HG03060 (cell line): ENCODE results near the gene GDF10.

ENCODE experiments used
- ATAC-seq: cut with Tn5 transposase; IDR thresholded peaks from one replicate; pipeline ENCODE4 v1.9.1; 2021; ENCODE audit warnings: low read depth, moderate number of reproducible peaks; ENCODE audit not compliant: unreplicated experiment

The GDF10 gene

DNA sequence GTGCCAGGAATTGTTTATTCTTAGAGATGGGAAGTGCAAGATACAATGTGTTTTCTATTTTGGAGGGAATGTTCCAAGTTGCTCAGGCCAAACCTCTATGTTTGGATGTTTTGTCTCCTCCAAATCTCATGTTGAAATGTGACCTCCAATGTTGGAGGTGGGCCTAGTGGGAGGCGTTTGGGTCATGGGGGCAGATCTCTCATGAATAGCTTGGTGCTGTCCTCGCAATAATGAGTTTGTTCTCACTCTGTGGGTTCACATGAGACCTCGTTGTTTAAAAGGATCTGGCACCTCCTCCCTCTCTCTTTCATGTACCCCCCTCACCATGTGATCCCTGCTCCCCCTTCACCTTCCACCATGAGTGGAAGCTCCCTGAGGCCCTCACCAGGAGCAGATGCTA lies 8.3 kb upstream of the GDF10 start:
- ATAC-seq = no peak

DNA sequence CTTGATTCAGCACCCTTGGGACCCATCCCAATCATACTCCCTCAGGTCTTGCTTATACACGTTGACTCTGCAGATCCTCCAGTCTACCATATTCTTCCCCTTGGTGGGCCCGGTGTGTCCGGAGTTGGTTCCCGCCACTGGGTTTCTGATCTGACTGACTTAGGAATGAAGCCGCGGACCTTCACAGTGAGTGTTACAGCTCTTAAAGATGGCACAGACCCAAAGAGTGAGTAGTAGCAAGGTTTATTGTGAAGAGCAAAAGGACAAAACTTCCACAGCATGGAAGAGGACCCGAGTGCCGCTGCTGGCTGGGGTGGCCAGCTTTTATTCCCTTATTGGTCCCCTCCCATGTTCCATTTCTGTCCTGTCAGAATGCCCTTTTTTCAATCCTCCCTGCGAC lies 5.9 kb upstream of the GDF10 start:
- ATAC-seq = no peak

DNA sequence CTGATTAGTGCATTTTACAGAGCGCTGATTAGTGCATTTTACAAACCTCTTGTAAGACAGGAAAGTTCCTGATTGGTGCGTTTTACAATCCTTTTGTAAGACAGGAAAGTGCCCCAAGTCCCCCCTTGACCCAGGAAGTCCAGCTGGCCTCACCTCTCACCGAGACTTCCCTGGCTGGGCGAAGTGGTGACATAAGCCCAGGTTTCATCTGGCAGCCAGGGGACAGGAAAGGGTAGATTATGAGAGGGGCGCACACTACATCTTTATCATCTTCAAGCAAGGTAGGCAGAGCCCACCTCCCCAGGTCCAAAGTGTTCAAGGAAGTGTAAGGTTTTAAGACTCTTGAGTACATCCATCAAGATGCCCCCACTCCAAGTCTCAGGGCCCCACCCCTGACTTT lies 5.5 kb upstream of the GDF10 start:
- ATAC-seq = no peak

GRCh38 chr10:47295411-47295810 lies 4.6 kb upstream of the GDF10 start:
- no peak for ATAC-seq

GRCh38 chr10:47296156-47296894 lies 3.7 kb upstream of the GDF10 start:
- no peak for ATAC-seq

- ATAC-seq = no peak
These were observed 3.1 kb upstream of the GDF10 start for GRCh38 chr10:47296941-47297340.

DNA sequence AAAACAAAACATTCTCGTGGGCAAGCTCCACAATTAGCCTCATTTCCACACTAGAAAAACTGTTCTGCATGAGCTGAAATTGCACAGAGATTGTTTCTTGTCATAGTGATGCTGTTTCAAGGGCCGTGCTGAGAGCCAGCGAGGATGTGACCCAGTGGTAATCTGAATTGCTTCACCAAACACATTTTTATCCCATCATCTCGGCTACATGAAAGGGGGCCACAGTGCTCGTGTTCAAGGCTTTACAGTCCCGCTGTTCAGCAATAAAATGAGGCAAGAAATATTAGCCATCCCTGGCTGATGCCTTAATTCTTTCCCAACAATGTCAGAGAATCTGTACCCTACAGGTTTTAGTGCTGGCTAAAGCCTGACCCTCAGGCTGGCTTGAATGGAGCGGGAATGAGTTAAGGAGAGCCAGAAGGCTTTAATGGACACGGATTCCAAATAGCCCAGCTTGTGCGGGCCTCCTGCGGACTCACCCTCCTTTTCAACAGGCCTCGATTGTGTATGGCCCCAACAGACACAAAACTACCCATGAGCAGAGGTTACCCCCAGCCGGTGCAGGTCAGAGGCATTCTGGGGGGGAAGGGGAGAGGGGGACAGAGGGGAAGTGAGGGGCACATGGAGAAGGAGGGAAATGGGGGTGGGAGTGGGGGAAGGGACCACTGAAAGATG lies 2.0 kb upstream of the GDF10 start:
- no peak for ATAC-seq

- ATAC-seq = no peak
These were observed 1.3 kb upstream of the GDF10 start for GRCh38 chr10:47298715-47299114.

- ATAC-seq = no peak
These were observed 483 bp downstream of the GDF10 start for GRCh38 chr10:47300429-47300931.

GRCh38 chr10:47301833-47302232 lies 1.8 kb downstream of the GDF10 start:
- no peak for ATAC-seq

GRCh38 chr10:47303105-47303504 lies 3.1 kb downstream of the GDF10 start:
- no peak for ATAC-seq

DNA sequence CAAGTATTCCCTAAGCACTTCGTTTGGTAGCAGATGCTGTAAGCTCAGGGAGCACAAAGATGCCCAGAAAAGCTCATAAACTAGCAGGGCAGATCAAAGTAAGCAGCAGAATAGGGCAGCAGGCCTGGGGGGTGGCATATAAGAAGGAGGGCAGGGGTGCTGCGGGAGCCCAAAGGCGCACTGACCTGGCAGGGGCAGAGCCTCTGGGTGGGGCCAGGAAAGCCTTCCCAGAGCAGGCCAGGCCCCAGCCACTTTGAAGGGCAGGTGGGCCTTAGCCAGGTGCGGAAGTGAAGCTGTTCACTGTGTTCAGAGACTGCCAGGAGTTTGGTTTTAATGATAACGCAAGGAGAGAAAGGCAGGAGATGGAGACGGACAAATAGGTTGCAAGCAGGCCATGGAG lies 3.9 kb downstream of the GDF10 start:
- no peak for ATAC-seq

DNA sequence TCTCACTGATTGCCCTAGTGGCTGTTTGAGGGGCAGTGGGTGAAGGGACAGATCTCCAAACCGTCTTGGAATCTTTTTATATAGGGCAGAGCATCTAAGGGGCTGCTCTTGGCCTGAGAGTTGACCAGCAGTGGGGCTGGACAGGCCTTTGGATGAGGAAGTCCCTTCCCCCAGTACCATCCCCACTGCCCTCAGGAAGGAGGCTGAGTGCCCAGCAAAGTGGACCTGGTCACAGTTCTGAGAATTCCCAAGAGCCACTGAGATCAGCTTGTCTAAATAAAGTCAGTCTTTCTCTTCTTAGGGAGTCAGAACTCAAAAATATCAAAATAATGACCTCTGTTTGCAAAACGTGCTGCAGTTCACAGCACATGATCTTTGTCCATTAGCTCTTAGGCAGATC lies 5.6 kb downstream of the GDF10 start:
- ATAC-seq = no peak

DNA sequence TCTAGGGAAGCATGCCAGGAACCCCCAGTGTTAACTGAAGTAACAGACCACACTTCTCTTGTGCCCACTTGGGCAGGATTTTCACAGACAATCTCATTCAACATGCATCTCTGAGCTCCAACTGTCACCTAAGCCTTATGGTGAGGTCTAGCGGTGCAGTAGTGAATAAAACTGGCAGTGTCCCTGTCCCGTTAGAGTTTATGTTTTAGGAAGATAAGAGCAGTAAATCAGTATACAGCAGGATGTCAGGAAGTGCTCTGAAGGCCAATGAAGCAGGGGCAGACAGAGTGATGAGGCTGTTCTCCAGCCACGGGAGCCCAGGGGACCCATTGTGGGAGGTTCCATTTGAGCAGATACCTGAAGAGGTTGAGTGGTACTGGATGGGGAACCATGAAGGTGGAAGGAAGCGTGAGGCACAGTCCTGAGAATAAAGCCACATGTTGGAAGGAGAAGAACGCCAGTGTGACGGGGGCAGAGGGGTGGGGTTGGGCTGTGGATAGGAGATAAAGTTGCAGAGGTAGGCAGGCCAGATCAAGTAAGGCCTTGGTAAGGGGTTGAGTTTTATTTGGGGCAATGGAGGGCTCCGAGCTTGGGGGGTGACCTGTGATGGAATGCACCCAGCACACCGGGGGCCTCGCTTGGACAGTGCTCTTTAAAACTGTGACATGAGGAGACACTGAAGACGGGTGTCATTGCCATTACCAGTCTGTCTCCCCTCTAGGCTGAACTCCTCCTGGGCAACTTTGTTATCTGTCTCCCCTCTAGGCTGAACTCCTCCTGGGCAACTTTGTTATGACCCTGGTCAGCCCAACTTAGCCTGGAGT lies 6.6 kb downstream of the GDF10 start:
- no peak for ATAC-seq

GRCh38 chr10:47307381-47307780 lies 7.4 kb downstream of the GDF10 start:
- ATAC-seq = no peak

DNA sequence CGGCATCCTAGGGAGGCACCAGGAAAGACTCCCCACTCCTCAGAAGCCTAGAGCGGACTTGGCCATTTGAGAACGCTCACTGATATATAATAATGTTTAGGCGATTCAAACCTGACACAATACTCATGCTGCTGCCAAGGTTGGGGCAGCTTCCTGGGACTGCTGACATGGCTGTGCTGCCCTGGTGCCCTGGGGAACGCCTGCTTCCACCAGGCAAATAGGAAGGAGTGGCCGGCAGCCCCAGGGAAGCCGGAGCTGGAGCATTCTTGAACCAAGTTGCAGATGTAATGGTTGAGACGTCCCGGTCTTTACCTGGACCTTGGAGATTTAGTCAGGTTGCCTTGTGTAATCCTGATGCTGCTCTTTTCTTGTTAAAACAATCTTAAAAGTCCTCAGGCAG lies 8.8 kb downstream of the GDF10 start:
- no peak for ATAC-seq

DNA sequence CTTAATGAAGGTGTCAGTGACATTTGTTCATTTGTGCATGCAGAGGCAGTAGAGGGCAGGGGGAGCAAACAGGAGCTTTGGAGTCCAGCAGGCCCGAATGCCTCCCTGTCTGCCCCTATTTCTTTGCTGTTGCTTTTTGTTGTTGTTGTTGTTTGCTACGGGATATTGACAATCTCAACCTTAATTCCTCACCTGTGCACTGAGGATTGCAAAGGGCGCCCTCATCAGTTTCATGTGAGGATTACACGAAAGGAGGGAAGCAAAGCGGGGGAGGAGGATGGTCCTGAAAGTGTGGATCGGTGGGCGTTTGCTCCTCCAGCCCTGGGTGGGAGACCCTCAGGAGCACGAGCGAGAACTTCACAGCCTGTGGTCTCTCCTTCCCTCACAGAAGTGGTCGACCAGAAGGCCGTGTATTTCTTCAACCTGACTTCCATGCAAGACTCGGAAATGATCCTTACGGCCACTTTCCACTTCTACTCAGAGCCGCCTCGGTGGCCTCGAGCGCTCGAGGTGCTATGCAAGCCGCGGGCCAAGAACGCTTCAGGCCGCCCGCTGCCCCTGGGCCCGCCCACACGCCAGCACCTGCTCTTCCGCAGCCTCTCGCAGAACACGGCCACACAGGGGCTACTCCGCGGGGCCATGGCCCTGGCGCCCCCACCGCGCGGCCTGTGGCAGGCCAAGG lies 9.6 kb downstream of the GDF10 start:
- no peak for ATAC-seq

DNA sequence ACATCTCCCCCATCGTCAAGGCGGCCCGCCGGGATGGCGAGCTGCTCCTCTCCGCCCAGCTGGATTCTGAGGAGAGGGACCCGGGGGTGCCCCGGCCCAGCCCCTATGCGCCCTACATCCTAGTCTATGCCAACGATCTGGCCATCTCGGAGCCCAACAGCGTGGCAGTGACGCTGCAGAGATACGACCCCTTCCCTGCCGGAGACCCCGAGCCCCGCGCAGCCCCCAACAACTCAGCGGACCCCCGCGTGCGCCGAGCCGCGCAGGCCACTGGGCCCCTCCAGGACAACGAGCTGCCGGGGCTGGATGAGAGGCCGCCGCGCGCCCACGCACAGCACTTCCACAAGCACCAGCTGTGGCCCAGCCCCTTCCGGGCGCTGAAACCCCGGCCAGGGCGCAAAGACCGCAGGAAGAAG lies 10.1 kb downstream of the GDF10 start:
- no peak for ATAC-seq

GRCh38 chr10:47311193-47311931 lies 11.4 kb downstream of the GDF10 start:
- ATAC-seq = no peak
